ENCODE data around the gene SORCS2. TPM values are rescaled to one million over a fixed set of nuclear protein-coding genes. Genes with fewer than 3 reads are reported as not detected.

The SORCS2 gene
- total RNA-seq, 4 donors from 2014 or later = 0.53 to 9.9 (median 0.90) TPM

DNA sequence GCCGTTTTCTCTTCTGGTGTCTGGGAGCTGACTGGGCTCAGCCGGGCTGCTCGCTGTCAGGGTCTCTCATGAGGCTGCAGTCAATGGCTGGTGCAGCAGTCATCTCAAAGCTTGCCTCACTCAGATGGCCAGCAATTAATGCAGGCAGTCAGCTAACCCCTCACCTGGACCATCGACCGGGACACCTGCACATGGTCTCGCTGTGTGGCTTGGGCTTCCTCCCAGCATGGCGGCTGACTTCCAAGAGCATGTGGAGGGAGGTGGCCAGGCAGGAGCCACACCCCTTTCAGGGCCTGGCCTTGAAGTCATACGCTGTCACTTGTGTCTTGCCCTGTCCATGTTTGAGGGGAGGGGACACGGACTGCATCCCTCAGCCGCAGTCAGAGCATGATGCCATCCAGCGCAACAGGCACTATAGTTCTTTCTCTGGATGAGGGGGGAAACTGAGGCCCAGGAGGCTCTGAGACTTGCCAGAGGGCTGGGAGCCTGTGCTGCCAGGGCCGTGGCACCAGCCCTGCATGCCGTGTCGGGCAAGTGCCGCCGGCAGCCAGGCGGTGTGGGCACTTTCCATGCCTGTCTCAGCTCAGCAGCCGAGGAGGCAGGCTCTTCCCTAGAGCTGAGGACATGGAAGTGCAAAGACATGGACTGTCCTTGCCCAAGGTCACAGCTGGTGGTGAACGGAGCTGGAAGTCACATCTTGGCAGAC is 545.6 kb downstream of the SORCS2 start:
- Histone ChIP-seq H3K9me3 (no peaks in the 10 kb centered on the region), H3K4me3 (no peak overlapping the region), H3K4me1 (no peaks in the 10 kb centered on the region), H3K36me3 (no peaks in the 10 kb centered on the region), H3K27me3 (no peaks in the 10 kb centered on the region), H3K27ac (no peak overlapping the region)
- DNase-seq = no peak
- no peak for TF ChIP-seq POLR2A (IDR thresholded peaks at IDR 0.05)
- no peak for TF ChIP-seq CTCF (IDR thresholded peaks at IDR 0.05)

DNA sequence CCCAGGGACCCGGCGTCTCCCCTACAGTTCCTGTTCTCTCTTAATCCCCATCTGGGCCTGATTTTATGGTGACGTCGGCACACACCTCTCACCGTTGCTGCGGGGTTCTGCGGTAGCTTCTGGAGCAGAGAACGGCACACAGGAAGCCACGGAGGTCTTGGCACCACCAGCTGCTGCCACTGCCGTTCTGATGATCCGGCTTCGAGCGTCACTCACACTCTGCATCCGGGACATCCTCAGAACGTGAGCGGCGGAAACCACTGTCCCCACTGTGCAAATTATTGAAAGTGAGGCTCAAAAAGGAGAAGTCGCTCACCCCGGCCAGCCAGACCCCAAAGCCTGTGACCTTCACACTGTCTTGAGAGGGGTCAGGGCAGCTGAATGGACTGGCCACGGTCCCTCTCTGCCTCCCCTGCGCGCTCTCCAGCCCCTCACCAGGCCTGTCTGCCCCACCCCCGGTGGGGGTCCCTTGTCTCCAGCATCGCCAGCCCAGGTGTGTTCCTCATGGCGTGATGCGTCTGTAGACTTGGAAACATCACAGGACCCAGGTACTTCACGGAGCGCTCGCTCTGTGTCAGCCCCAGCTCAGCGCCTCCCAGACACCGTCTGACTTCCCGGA is 546.2 kb downstream of the SORCS2 start:
- DNase-seq = no peak
- TF ChIP-seq POLR2A (IDR thresholded peaks at IDR 0.05) = no peak
- no peak for TF ChIP-seq CTCF (IDR thresholded peaks at IDR 0.05)
- no peak overlapping the region for H3K27ac ChIP-seq
- H3K27me3 ChIP-seq = no peaks in the 10 kb centered on the region
- no peaks in the 10 kb centered on the region for H3K36me3 ChIP-seq
- H3K4me3 ChIP-seq = no peak overlapping the region
- no peaks in the 10 kb centered on the region for H3K4me1 ChIP-seq
- H3K9me3 ChIP-seq = no peaks in the 10 kb centered on the region

DNA sequence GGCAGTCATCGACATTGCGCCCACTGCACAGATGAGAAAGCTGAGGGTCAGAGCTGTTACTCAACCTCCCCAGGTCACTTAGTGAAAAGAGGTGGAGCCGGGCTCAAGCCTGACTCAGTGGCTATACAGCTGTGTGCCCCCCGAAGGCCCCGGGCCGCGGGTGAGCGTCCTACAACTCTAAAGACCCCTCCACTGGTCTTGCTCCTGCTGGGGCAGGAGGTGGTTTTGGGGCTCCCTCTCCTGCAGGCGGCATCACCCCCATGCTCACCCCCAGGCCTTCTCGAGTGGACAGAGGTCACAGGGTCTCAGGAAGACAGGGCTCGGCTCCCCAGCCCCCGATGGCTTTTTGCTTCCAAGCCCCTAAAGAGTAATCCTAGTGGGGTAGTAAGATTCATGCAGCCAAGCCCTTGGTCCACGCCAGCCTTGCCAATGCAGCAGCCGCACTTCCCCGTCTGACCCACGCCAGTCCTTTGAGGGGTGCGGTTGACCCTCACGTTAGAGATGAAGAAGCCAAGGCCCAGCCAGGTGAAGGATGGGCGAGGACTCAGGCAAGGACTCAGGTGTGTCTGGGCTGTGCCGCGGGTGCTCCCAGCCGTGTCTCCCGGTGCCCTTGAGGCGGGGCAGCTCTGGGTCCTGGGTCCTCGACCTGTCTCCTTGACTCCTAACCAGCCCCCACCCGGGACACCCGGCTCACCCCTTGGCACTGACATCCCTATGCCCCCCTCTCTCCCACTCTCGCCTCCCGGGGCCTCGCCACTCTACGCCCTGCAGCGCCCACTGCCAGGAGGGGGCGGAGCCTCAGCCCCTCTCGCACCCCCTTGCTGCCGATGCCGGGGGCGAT is 547.0 kb downstream of the SORCS2 start:
- Histone ChIP-seq H3K27me3 (no peaks in the 10 kb centered on the region), H3K9me3 (no peaks in the 10 kb centered on the region), H3K4me3 (no peak overlapping the region), H3K36me3 (no peaks in the 10 kb centered on the region), H3K4me1 (no peaks in the 10 kb centered on the region), H3K27ac (no peak overlapping the region)
- no peak for TF ChIP-seq CTCF (IDR thresholded peaks at IDR 0.05)
- no peak for TF ChIP-seq POLR2A (IDR thresholded peaks at IDR 0.05)
- no peak for DNase-seq

DNA sequence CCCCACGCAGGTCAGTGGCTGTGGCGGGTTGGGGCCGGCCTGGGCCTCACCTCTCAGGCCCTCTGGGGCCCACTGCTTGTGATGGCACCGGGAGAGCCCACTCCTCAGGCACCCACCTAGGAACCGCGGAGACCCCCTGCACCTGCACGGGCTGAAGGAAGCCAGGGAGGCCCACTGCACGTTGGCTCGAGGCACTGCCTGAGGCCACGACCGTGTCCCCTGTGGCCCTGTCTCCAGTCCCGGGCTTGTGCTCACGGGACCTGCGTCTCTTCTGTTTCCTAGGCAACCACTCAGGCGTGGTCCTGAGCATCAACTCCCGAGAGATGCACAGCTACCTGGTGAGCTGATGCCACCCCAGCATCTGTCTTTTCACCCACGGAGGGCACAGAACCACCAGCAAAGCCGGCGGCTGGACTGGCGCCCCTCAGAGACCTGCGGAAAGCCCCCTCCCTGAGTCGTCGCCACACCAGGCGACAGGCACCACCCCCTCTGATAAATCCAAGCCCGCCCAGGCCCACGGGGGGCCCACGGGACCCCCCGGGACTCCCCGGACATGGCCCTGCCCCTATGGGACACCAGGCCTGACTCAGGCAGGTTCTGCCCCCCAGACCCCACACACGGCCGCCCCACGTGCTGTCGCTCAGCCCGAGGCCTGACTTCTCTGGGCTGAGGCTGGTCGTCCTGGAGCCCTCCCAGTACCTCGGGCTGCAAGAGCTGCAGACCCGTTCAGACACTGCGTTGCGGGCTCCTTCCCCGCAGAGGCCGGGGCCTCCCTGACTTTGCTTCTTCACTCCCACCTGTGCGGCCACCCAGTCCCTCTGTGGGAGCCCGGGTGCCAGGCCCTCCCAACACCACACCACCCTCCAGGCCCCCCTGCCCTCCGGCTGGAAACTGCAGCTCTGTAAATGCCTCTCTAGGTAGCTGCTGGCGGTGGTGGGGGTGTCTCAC is 547.9 kb downstream of the SORCS2 start:
- TF ChIP-seq POLR2A (IDR thresholded peaks at IDR 0.05) (no peak), CTCF (IDR thresholded peaks at IDR 0.05) (no peak)
- Histone ChIP-seq H3K36me3 (no peaks in the 10 kb centered on the region), H3K27me3 (no peaks in the 10 kb centered on the region), H3K4me3 (no peak overlapping the region), H3K27ac (no peak overlapping the region), H3K4me1 (no peaks in the 10 kb centered on the region), H3K9me3 (no peaks in the 10 kb centered on the region)
- no peak for DNase-seq

Measured in Peyer's patch (tissue), 4 donors.